ENCODE data around the gene NECAP2.
"Not testable (repeated sequence)": the region's sequence is repeated elsewhere in the genome, so short reads cannot be mapped to it uniquely, and the experiment has no call there.

Gene NECAP2

DNA sequence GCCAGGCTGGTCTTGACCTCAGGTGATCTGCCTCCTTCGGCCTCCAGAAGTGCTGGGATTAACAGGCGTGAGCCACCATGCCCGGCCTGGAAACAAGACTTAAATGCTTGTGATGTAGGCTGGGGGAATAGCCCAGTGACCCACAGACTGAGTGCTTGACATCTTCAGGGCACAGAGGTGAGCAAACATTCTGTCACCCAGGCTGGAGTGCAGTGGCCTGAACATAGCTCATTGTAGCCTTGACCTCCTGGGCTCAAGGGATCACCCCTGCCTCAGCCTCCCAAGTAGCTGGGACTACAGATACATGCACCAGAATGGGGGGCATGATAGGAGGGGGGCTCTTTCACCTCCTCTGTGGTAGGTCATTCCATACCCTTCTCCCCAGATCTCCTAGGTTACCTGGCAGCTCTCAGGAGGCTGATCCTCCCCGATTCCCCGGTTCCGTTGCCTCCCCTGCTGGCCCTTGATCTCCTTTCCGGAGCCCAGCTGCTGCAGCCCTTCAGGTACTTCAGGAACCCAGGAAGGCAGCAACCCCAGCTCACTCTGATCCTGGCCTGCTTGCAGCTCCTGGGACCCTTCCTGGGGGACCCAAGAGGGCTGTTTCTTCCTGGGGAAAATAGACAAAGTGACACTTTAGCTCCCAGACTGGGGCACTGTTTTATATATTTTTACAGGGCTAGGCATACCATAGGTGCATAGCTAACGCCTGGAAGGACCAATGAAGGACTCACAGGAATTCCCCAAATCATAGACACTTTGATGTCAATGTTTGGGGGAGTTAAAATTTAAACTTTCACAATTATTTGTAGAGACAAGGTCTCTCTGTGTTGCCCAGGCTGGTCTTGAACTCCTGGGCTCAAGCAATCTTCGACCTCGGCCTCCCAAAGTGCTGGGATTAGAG is 15.1 kb upstream of the NECAP2 start:
- DNase-seq (ENCODE audit: low read depth in 2 of 2, low spot score in 1 of 2) = no peak

DNA sequence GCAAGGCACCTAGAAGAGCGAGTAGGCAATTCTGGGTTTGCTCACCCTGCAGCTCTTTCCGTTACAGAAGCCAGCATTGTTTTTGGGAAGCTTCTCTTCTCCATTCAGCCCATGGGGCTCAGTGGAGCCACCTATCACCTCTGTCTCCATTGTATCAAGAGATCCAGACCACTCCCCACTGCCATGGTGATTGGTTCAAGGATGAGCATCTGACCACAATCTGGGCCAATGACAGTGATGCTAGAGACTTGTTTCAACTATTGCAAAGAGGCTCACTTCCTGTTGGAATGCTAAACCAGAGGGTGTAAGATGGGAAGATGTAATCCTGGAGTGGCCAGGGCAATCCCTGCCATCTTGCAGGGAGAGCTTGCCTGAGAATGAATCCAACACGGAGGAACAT is 9.9 kb upstream of the NECAP2 start:
- no peak for DNase-seq (ENCODE audit: low read depth in 2 of 2, low spot score in 1 of 2)

DNA sequence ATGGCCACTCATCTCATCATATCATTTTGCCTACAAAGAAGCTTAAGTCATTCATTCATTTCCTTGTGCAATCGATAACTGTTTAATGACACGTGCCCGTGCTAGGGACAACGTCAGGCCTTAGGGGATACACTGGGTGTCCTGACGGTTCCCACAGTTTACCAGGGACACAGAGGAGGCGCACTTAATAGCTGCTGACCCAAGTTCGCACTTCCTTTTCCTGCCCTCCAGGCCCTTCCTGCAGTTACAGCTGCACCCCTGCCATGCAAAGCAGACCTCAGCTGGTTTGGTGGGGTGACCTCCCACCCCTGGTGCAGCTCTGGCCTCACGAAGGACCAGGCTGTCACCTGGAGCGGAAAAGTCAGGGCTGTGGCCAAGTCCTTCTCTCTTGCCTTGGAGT is 7.5 kb upstream of the NECAP2 start:
- no peak for DNase-seq (ENCODE audit: low read depth in 2 of 2, low spot score in 1 of 2)

DNA sequence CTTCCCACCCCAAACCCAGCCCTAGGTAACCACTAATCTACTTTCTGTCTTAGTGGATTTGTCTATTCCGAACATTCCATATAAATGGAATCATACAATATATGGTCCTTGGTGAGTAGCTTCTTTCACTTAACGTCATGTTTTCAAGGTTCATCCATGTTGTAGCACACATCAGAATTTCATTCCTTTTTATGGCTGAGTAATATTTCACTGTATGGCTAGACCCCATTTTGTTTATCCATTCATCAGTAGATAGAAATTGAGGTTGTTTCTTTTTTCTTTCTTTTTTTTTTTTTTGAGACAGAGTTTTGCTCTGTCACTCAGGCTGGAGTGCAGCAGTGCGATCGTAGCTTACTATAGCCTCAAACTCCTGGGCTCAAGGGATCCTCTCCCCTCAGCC is 6.5 kb upstream of the NECAP2 start:
- DNase-seq (ENCODE audit: low read depth in 2 of 2, low spot score in 1 of 2) = no peak

DNA sequence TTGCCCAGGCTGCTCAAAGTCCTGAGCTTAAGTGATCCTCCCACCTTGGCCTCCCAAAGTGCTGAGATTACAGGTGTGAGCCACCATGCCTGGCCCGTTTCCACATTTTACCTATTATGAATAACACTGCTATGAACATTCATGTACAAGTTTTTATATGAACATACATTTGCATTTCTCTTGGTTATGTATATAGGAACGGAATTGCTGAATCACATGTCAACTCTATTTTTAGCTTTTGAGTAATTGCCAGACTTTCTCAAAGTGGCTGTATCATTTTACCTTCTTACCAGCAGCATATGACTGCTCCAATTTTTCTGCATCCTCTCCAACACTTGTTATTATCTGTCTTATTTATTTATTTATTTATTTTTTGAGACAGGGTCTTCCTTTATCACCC is 6.0 kb upstream of the NECAP2 start:
- no peak for DNase-seq (ENCODE audit: low read depth in 2 of 2, low spot score in 1 of 2)

DNA sequence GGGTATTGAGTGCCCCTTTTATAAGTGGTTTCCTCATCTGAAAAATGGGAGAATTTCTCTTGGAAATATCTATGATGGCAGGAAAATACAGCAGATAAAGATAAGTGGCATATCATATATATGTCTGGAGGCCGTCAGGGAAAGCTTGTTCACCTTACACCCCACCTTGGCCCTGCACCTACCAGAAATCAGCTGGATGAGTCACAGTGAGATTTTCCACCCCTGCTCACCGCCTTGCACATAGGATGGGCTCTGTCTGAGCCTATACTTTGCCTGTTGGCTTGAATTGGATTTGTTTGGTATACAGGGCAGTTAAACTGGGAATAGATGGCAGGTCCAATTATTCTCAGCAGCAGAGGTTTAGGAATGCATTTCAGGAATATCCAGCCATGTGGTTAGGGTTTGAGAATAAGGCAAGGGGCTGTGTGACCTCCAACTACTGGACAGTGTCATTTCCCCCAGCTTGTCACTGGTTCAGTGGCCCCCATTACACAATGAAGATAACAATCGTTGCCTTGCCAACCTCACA is 3.5 kb upstream of the NECAP2 start, which contains the start of gene SPATA21:
TSS of gene SPATA21 (minus strand) at position 479 of the 529 bp plus-strand sequence. CDS start 6,053 bp downstream, outside the sequence.
- no peak for DNase-seq (ENCODE audit: low read depth in 2 of 2, low spot score in 1 of 2)

DNA sequence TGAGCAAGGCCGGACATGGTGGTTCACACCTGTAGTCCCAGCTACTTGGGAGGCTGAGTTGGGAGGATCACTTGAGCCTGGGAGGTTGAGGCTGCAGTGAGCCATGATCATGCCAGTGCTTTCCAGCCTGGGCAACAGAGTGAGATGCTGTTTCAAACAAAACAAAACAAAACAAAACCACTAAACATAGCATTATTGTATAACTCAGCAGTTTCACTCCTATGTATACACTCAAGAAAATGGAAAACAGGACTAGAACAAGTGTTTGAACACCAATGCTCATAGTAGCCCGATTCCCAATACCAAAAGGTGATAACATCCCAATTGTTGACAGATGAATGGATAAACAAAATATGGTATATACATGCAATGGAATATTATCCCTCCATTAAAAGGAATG is 2.0 kb upstream of the NECAP2 start:
- DNase-seq (ENCODE audit: low read depth in 2 of 2, low spot score in 1 of 2) = no peak

DNA sequence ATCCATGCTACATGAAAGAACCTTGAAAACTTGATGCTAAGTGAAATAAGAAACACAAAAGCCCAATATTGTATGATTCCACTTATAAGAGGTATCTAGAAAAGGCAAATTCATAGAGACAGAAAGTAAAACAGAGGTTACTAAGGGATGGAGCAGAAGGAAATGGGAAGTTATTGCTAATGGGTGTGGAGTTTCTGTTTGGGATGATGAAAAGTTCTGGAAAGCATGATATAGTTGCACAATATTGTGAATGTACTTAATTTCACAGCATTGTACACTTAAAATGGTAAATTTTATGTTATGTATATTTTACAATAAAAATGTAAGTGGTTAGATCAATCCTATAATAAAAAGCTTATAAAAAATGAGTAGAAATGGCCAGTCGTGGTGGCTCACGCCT is 1.6 kb upstream of the NECAP2 start:
- DNase-seq (ENCODE audit: low read depth in 2 of 2, low spot score in 1 of 2) = no peak

DNA sequence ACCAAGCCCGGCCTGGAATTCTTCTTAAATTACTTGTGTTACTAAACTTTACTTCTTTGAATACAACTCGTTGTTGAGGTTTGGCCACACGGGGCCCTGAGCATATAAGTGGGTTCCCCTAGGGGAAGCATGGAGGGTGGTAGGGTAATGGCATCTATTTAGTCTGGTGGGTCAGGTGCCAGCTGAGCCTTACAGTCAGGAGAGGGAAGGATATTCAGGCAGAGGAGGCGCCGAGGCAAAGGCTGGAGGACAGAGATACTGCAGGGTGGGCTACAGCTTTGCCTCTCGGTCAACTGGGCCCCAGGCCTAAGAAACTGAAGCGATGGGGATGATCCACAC is 424 bp upstream of the NECAP2 start:
- no peak for DNase-seq (ENCODE audit: low read depth in 2 of 2, low spot score in 1 of 2)

DNA sequence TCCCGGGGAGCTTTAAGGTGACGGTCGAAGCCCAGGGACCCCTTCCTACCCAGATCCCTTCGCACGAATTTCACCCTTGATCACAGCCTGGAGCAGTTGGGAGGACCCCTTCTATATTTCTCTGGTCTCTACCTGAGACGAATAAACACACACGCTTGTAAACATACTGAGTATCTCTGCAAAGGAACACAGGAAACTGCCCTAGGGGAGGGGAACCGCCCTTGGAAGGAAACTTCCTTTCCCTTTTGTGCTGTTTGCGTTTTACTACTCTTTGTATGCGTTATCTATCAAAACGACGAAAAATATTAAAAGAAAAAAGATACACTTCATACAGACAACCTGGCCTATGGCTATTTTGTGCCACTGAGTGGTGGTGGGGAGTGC is 750 bp downstream of the NECAP2 start:
- peak in 1 of 2 donors; percentile 9 for DNase-seq (ENCODE audit: low read depth in 2 of 2, low spot score in 1 of 2)

DNA sequence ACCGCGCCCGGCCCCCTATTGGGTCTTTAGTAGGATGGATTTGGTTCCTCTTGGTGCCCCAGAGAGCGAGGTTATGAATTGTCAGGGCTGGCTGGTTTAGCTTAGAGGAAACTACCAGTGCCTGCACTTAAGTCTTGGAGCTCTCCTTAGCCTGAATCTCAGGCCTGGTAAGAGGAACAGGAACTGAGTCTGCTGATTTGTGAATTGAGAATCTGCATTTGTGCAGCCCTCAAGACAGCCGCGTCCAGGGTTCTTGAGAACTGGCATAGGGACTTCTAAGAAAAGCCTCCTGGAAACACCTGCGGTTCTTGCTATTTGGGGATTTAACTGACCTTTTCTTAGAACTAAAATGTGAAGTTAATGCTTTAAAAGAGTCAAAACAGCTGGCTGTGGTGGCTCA is 1.7 kb downstream of the NECAP2 start:
- no peak for DNase-seq (ENCODE audit: low read depth in 2 of 2, low spot score in 1 of 2)

DNA sequence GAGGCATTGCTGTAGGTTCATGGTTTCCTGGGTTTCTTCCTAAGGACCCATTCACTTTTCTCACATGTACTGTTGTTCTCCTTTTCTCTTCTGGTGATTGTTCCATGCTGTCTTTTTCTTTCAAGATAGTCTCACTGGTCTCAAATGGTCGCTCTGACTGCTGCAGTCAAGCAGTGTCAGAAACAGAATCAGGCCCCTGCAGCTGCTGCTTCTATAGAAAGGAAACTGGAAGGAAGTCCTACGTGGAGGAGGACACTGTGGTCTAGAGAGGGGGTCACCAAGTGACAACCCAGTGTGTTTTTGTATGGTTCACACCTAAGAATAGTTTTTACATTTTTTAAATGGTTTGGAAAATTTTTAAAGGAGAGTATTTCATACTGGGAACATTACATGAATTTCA is 2.4 kb downstream of the NECAP2 start:
- DNase-seq (ENCODE audit: low read depth in 2 of 2, low spot score in 1 of 2) = no peak

DNA sequence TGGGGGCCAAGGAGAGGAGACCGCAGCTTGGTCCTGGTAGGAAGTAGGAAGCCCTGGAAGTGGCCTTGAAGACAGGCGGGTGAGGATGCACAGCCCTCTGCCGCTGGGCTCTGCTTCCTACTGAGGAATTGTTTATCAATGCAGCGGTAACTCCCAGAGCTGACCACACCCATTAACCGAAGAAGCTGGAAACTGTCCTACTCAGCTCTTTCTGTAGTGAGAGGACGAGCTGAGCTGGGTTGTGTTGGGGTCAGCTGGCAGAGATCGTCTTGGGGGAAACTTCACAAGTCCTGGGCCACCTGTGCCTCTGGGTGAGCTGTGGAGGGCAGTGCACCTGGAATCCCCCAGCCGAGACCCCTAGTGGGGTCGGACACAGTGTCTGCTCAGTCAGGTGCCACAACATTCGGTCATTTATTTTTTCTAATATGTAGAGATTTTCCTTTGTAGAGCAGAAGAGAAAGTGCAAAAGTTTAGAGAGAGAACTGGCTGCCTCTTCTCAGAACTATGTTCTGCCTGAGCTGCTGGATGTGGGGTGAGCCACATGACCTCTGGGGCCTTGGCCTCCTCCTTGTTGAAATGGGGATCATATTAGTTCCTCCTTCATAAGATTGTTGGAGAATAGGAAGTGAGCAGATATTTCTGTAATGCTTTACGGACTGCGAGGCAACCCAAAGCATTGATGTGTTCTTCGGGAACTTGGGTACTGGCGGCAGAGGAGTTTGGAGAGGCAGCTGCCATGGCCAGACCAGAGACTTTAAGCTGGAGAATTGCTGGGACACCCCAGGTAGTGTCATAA is 3.6 kb downstream of the NECAP2 start:
- DNase-seq (ENCODE audit: low read depth in 2 of 2, low spot score in 1 of 2) = no peak

DNA sequence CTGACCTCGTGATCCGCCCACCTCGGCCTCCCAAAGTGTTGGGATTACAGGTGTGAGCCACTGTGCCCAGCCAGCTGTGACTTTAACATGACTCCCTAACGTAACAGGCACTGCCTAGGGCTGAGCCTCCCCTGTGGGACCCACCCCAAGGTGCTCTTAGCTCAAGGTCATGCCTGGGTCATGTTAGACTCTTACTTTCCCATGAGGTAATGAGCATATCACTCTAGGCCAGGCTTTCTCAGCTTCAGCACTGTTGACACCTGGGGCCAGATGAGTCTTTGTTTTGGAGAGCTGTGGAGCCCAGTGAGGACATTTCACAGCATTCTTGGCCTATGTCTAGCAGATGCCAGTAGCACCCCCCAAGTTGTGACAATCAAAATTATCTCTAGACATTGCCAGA is 4.5 kb downstream of the NECAP2 start:
- DNase-seq (ENCODE audit: low read depth in 2 of 2, low spot score in 1 of 2) = no peak

DNA sequence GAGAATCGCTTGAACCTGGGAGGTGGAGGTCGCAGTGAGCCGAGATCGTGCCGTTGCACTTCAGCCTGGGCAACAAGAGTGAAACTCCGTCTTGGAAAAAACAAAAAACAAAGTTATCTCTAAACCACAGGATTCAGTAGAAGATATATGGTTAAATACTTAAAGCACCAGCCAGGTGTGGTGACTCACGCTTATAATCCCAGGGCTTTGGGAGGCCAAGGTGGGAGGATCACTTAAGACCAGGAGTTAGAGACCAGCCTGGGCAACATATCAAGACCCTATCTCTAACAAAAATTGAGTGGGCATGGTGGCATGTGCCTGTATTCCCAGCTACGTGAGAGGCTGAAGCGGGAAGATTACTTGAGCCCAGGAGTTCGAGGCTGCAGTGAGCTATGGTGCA is 5.6 kb downstream of the NECAP2 start:
- no peak for DNase-seq (ENCODE audit: low read depth in 2 of 2, low spot score in 1 of 2)

DNA sequence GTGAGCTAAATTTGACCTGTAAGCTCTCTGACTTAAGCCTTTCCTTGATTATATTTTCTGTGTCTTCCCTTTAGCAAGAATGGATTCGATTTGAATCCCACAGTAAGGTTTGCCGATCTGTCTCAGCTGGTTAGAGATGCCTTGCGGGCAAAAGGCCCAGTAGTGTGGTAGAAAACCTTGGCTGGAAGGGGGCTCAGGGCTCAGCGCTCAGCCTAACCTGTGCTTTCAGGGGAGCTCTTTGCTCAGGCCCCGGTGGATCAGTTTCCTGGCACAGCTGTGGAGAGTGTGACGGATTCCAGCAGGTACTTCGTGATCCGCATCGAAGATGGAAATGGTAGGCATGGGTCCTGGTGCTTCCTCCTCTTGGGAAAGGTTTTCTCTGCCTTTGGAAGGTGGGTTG is 7.1 kb downstream of the NECAP2 start:
- no peak for DNase-seq (ENCODE audit: low read depth in 2 of 2, low spot score in 1 of 2)

DNA sequence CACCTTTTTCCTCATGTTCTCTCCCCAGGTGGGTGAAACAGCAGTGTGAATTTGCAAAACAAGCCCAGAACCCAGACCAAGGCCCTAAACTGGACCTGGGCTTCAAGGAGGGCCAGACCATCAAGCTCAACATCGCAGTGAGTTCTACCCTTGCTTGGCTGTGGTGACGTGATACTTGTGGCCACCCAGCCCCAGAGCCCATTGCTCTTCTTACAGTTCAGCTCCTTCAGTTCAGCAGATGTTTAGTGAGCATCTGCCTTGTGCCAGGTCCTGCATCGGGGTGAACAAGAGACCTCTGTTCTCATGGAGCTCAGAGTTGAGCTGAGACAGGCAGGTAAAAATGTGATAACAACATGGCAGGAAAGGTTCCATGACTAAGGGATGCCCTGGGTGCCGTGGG is 8.5 kb downstream of the NECAP2 start:
- DNase-seq (ENCODE audit: low read depth in 2 of 2, low spot score in 1 of 2) = no peak

DNA sequence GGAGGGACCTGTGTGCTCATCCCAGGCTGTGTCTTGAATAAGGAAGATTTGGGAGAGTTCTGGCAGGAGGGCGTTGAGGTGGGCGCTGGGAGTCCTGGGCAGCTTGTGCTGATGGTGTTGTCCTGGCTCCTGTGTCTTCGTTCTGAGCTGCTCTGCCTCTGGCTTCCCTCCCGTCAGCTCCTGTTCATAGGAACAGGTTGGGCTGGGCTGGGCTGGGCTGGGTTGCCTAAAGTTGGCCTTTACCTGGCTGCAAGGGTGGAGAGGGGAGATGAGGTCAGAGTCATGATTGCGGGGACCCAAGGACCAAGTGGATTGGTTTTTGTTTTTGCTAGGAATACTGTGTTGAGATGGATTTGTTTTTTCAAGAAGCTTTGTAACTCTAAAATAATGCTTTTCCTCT is 9.1 kb downstream of the NECAP2 start:
- DNase-seq (ENCODE audit: low read depth in 2 of 2, low spot score in 1 of 2) = no peak

DNA sequence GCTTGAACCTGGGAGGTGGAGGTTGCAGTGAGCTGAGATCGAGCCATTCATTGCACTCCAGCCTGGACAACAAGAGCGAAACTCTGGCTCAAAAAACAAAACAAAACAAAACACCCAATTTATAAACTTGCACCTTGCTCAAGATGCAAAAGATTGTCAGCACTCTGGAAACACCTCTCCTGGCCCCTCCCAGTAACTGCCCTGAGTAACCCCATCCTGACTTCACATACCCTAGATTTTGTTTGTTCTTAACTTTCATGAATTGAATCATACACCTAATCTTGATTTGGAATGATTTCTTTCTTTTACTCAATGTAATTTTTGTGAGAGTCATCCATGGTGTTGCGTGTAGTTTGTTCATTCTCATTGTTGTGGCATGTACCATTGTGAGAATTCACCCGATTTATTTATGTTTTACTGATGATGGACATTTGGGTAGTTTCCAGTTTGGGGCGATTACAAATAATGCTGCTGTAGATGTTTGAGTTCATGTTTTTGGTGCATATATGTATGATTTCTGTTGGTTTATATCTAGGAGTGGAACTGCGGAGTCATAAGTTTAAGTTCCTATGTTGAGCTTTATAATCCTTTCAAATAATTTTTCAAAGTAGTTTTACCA is 10.4 kb downstream of the NECAP2 start:
- DNase-seq (ENCODE audit: low read depth in 2 of 2, low spot score in 1 of 2) = no peak

DNA sequence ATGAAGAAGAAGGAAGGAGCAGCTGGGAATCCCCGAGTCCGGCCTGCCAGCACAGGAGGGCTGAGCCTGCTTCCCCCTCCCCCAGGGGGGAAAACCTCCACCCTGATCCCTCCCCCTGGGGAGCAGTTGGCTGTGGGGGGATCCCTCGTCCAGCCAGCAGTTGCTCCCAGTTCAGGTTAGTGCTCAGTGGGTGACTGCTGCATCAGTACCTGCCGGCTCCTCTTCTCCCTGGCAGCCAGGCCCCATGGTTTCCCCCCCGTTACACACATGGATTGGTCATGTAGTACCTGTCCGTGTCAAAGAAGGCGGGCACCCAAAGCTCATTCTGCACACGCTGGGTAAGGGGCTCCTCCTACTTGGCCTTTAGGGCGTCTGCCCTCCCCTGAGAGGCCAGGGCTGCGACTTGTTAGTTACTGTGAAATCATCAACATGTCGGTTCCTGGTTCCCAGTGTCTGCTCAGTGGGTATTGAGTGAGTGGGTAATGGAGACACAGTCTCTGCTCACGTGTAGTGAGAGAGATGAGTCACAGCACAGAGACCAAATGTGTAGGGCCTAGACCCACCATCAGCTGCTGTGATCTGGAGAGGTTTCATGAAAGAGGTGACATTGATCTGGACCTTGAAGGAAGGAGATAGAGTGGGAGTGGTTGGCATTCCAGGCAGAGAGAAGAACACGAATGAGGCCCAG is 11.5 kb downstream of the NECAP2 start:
- DNase-seq (ENCODE audit: low read depth in 2 of 2, low spot score in 1 of 2) = no peak

DNA sequence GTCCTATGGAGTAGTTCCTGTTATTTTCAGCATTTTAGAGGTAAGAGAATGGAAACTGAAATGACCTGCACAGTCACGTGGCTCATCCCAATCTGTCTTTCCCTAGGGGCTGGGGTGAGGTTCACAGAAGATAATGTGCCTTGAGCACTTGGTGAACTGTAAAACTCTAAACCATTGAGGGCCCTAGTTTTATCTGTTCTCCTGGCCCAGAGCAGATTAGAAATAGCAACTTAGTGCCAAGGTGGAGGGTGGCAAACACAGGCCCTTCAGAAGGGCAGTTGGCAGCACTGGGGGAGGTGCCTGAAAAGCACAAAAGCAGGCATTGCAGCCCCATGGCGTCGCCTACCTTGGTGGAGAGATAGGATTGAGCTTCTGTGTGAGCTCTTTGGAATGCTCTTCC is 14.4 kb downstream of the NECAP2 start:
- not testable (repeated sequence) for DNase-seq (ENCODE audit: low read depth in 2 of 2, low spot score in 1 of 2)

Data from stimulated activated CD8-positive, alpha-beta memory T cell treated with anti-CD3 and anti-CD28 coated beads, Interleukin-4, amount 100 ng/mL, for 4 hours (primary cell).